Kidney (tissue), 14 donors: Measurements from ENCODE around the gene TMEM45B. TPM values are rescaled to one million over a fixed set of nuclear protein-coding genes. Genes with fewer than 3 reads are reported as not detected.
"Not testable (repeated sequence)": the region's sequence is repeated elsewhere in the genome, so short reads cannot be mapped to it uniquely, and the experiment has no call there.

ENCODE experiments used
- DNase-seq, 5 donors: peaks; one replicate each; pipeline ENCODE4 v3.0.0-alpha.2; 2013 to 2020
- FAIRE-seq: peaks from 2 replicates; lab custom pipeline; 2012; peaks lifted over from hg19 to GRCh38; lab: Jason Lieb, UNC
- H3K27ac ChIP-seq, 2 donors: one replicate each; pipeline ENCODE4 v1.7.0; 2013; ENCODE audit warnings: low read depth in 2 of 2, low read length in 2 of 2, inconsistent platforms in 1 of 2
- H3K27me3 ChIP-seq: one replicate; pipeline ENCODE4 v1.7.1; 2013; ENCODE audit warnings: low read length, inconsistent platforms; ENCODE audit not compliant: control insufficient read depth, insufficient read depth
- H3K36me3 ChIP-seq, 3 donors: one replicate each; pipeline versions ENCODE4 v1.7.0 to v1.7.1; 2013; ENCODE audit warnings: low read length in 3 of 3, control low read depth in 1 of 3, inconsistent platforms in 1 of 3; ENCODE audit not compliant: insufficient read depth in 3 of 3, control insufficient read depth in 2 of 3
- H3K4me1 ChIP-seq, 3 donors: one replicate each; pipeline versions ENCODE4 v1.7.0 to v1.7.1; 2013; ENCODE audit warnings: low read length in 3 of 3, inconsistent platforms in 1 of 3, low read depth in 1 of 3; ENCODE audit not compliant: control insufficient read depth in 2 of 3, insufficient read depth in 2 of 3
- H3K4me3 ChIP-seq, 3 donors: one replicate each; pipeline versions ENCODE4 v1.7.0 to v1.8.1; 2013; ENCODE audit warnings: low read length in 3 of 3, control low read depth in 1 of 3, inconsistent platforms in 1 of 3
- H3K9ac ChIP-seq, 3 donors: one replicate each; pipeline versions ENCODE4 v1.7.0 to v1.7.1; 2013; ENCODE audit warnings: low read length in 3 of 3, control low read depth in 1 of 3, inconsistent platforms in 1 of 3
- H3K9me3 ChIP-seq, 3 donors: one replicate each; pipeline versions ENCODE4 v1.7.0 to v1.7.1; 2013; ENCODE audit warnings: low read length in 3 of 3, control low read depth in 1 of 3, inconsistent platforms in 1 of 3; ENCODE audit not compliant: control insufficient read depth in 2 of 3, insufficient read depth in 1 of 3
- intact Hi-C: fragments of 100-400 bp; cut with DNase I; formaldehyde crosslinking; loops from one replicate; pipeline ENCODE4 v1.11.1; 2022
- polyA plus RNA-seq: library from polyadenylated mRNA; stranded (reverse); fragments of 350-450 nt; fragmentation: Illumina TruSeq; extraction: RNeasy Lipid Tissue Mini Kit (QIAGEN cat#74804); gene quantifications from one replicate; pipeline ENCODE4 v1.2.3, GENCODE V29; 2014; ENCODE audit warnings: low read depth, low replicate concordance; ENCODE audit not compliant: insufficient read depth
- total RNA-seq: library from RNA; stranded (reverse); fragmentation: NEBNext Ultra II Directional; extraction: Animal tissue kit (Norgen Biotek cat#: 25700); gene quantifications from one replicate; pipeline ENCODE4 v1.2.1, GENCODE V29; 2021
- TF ChIP-seq, protein P1 (sequence below): IDR thresholded peaks from 3 replicates; pipeline ENCODE4 v1.5.1; 2012; ENCODE audit warnings: mild to moderate bottlenecking, moderate library complexity, borderline replicate concordance; ENCODE audit not compliant: insufficient read depth; ENCODE audit errors: extremely low read depth
- donor health status: control.
- donor health status: control.
- donor health status: control.
- donor health status: control.
- donor health status: control.
- donor health status: DM: yes; HTN: yes; CAD: no.
- donor health status: Normal renal cell carcinoma (clear cell type).

The TMEM45B gene
- total and polyA plus RNA-seq, 2 donors from 2014 or later, result 17.7 to 37.5 TPM

DNA sequence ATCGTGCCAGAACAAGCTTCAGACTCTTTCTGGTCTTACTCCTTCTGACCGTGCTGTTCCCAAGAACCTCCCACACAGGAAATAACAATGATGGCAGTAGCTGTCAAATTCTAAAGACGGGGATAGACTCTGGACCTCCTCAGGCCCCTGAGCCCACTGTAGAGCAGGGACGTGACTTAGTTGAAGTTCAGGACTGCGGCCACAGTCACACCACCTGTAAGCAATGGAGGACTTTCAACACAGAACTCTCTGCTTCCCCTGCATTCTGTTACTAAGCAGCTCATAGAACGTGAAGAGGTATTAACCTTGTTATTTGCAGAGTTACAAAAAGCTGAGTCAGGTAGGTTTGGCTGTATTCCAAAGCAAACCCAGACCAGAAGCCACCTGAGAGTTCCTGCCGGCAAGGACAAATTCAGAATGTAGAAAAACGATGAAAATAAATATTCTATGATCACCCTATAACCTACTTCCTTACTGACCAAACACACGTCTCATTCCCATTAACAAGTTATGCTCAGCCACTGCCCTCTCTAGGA lies 12.7 kb downstream of the TMEM45B start:
- TF ChIP-seq, protein P1, sequence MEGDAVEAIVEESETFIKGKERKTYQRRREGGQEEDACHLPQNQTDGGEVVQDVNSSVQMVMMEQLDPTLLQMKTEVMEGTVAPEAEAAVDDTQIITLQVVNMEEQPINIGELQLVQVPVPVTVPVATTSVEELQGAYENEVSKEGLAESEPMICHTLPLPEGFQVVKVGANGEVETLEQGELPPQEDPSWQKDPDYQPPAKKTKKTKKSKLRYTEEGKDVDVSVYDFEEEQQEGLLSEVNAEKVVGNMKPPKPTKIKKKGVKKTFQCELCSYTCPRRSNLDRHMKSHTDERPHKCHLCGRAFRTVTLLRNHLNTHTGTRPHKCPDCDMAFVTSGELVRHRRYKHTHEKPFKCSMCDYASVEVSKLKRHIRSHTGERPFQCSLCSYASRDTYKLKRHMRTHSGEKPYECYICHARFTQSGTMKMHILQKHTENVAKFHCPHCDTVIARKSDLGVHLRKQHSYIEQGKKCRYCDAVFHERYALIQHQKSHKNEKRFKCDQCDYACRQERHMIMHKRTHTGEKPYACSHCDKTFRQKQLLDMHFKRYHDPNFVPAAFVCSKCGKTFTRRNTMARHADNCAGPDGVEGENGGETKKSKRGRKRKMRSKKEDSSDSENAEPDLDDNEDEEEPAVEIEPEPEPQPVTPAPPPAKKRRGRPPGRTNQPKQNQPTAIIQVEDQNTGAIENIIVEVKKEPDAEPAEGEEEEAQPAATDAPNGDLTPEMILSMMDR, result no peak
- Histone ChIP-seq H3K4me3 (no peak overlapping the region), H3K4me1 (no peaks in the 10 kb centered on the region), H3K9ac (no peak overlapping the region), H3K27me3 (no peaks in the 10 kb centered on the region), H3K9me3 (no peaks in the 10 kb centered on the region), H3K27ac (peak overlapping the region; percentile 59 to 82), H3K36me3 (no peaks in the 10 kb centered on the region)
- FAIRE-seq (no peak), DNase-seq (peak in 2 of 5 donors; percentile 19 to 29)
- intact Hi-C loops, result no loop called here

DNA sequence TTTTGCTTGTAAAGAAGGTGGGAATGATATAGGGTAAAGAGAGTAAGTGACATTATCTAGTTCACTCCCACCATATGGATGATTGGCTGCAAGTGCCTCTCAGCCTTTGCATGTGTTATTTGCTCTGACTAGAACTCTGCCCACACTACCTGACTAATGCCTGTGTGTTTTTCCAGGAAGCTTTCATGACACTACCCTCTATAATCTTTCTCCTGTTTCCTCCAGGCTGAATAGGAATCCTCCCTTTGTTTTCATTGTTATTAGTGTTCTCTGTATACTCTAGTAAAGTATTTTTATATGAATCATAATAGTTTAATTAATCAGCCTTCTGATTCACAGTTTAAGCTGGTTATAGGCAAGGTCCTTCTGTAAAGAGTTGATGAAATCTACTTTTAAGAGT lies 13.8 kb downstream of the TMEM45B start:
- H3K4me1 ChIP-seq, FAIRE-seq, H3K4me3 ChIP-seq, H3K36me3 ChIP-seq, H3K27ac ChIP-seq, H3K9ac ChIP-seq, intact Hi-C loops, H3K27me3 ChIP-seq, DNase-seq, H3K9me3 ChIP-seq: not testable (repeated sequence)

DNA sequence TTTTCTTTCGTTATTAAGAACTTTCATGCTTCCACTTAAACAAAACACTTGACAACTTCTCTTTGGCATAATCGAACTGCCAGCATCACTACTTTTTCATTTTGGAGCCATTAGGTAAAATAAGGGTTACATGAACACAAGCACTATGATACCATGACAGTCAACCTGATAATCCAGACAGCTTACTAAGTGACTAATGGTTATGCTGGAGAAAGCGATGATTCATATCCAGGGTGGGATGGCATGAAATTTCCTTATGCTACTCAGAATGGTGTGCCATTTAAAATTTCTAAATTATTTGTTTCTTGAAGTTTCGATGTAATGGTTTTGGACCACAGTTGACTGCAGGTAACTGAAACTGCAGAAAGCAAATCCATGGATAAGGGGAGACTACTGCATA lies 15.6 kb downstream of the TMEM45B start:
- H3K27me3 ChIP-seq, FAIRE-seq, intact Hi-C loops: not testable (repeated sequence)

DNA sequence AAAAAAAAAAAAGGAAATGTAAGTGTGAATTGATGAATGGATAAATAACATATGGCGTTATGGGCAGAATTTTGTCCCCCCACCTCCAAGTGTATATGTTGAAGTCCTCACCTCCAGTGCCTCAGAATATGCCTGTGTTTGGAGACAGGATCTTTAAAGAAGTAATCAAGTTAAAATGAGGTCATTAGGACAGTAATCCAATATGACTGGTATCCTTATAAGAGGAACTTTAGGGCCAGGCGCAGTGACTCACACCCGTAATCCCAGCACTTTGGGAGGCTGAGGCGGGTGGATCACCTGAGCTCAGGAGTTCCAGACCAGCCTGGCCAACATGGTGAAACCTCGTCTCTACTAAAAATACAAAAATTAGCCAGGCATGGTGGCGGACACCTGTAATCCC lies 17.6 kb downstream of the TMEM45B start:
- H3K27ac ChIP-seq, H3K27me3 ChIP-seq, H3K9ac ChIP-seq, FAIRE-seq, H3K9me3 ChIP-seq, H3K4me1 ChIP-seq, H3K36me3 ChIP-seq, H3K4me3 ChIP-seq, intact Hi-C loops, DNase-seq: not testable (repeated sequence)

More for the DNA sequence above, 15.6 kb downstream of the TMEM45B start:
- not testable (repeated sequence) for H3K9me3 ChIP-seq, H3K4me3 ChIP-seq, H3K27ac ChIP-seq, H3K9ac ChIP-seq, H3K36me3 ChIP-seq, DNase-seq, H3K4me1 ChIP-seq

DNA sequence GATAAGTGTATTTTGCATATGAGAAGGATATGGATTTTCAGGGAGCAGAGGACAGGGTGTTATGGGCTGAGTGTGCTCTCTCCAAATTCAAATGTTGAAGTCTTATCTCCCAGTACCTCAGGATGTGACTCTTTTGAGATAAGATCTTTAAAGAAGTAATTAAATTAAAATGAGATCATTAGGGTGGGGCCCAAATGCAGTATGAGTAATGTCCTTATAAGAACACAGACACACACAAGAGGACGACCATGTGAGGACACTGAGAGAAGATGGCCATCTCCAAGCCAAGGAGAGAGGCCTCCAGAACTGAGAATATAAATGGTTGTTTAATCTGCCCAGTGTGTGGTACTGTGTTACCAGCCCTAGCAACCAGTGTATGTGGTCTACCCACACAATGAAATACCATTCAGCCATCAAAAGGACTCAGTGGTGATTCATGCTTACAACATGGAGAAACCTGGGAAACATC lies 20.8 kb downstream of the TMEM45B start:
- H3K4me1 ChIP-seq, H3K9me3 ChIP-seq, H3K36me3 ChIP-seq, H3K27ac ChIP-seq, H3K9ac ChIP-seq, H3K4me3 ChIP-seq, FAIRE-seq, DNase-seq, intact Hi-C loops, H3K27me3 ChIP-seq: not testable (repeated sequence)
